GM18508 (cell line): ENCODE results near the gene ZIC4.

Experiments used
- ATAC-seq: cut with Tn5 transposase; IDR thresholded peaks from one replicate; pipeline ENCODE4 v1.9.1; 2021; ENCODE audit warnings: moderate number of reproducible peaks; ENCODE audit not compliant: insufficient read depth, unreplicated experiment

ZIC4 gene

DNA sequence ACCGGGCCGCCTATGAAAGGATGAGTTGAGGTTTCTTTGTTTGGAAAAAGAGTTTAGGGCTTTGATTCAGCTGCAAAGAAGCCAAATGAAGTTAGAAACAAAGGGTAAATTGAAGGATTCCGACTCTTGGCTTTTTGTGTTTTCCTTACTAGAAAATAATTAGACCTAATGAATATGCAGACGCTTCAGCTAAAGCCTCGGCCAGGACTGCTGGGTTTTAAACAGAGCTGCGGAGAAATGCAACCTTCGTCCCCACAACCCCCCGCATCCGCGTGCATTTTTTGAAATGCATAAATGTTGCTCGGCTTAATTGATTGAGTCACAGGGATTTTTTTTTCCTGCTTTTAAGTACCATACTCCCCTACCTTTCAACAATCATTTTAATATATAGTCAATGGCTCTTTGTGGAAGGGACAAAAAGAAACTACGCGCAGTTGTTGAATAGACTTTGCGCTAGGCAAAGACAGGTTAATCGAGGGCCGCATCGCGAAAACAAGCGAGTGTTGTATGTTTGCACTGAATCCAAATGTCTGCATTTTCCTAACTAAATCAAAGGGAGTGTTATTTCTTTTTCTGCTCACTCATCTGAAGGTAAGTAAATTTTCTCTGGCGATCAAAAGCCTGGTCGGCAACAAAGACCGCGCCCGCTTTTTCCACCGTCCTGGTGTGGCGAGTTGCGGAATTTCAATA, 1.3 kb upstream of the ZIC4 start:
- ATAC-seq: no peak

DNA sequence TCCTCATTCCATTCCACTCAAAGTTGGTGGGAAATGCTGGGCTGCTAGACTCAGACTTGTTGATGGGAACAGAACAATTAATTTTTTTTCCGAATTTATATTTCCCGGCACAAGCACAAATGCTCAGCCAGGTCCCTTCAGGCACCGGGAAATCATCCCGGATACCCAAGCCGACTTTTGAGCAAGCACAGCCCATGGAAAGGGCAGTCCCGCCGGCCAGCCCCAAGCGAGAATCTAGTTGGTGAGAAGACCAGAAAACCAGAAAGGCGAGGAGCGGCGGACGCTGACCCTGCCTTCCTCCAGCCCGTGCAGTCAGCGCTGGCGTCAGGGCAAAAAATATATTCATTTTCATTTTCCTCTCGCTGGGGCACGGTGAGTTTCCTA, 763 bp upstream of the ZIC4 start:
- ATAC-seq: no peak

DNA sequence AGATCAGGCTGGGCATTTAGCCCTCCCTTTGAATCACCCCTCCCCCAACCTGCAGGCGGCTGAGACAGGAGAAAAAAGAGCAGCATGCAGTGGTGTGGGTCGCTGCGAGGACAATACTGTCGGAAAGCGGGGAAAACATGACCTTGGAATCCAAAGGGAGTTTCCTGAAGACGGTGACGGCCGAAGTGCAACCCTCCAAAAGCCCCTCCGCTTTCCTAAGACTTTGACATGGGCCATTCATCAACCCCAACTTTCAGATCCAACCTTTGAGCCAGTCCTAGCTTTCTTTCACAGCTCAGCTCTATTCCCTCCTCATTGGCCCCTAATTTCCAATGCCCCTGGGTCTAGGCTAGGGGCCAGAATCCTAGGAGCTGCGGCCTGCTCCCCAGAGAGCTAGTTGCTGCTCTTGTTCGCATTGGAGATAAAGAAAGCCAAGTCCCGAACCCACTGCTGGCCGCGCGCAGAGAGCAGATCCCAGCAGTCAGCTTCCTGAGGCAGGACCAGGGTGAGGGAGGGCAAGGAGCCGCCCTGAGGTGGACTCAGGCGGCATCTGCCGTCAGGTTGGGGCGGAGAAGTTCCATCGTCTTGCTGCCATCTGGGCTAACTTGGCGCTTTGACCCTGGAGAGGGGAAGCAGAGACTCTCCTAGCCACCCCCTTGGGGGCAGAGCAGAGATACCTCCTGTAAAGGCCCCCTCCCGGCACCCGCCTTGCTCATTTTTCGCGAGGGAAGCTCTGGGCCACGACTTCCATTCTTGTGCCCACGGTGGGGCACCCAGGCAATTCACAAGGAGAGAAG, 914 bp downstream of the ZIC4 start:
- ATAC-seq: no peak

DNA sequence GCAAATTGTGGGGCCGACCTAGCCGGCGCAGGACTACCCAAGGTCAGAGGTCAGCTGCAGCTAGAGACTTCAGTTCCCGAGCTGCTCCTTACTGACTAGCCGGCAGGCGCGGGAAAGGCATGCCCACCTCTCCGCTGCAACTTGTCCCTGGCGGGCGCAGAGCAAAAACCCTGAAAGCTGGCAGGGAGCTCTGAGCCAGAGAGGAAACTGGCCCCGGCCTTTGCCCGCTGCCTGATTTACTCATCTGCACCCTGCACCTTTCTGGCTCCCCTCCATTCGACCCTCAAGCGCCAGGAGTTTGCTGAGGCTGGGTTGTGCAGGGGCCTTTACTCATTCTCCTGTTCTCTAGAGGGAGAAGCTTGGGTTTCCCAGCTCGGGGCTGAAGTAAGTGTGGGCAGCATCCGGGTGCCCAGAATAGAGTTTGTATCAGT, 1.5 kb downstream of the ZIC4 start:
- ATAC-seq: no peak

DNA sequence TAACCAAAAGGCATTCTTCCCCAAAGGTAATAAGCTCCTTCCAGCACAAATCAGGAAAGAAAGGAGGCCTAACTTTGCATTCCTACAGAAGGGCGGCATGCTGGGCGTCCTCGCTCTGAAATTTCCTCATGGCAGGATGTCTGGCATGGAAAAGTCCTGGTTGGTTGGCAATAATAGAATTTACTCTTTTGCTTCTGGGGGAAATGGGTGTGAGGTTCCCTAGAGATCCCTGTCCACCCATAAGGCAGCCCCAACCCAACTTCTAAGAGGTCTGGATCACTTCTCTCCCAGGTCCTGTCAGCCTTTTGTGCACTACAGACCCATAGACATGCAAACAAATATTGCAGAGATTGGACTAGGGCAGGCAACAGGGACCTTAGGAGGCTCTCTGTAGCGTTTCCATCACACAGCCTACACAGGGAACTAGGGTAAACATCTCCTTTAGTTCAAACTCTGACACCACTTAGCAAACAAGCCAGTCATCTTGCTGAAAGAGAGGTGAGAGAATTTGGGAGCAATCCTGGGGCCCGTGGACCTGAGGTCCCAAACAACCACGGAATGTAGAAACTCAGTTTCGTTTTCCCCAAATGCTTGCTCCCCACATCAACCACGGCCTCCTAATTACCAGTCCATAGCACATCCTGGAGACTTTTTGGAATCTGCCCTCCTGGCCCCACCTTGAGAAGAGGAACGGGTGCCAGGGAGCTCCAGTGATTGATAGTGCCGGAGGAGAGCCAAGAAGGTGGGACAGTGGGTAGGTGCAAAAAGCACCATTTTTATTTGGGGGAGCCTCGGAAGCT, 2.1 kb downstream of the ZIC4 start:
- ATAC-seq: no peak

DNA sequence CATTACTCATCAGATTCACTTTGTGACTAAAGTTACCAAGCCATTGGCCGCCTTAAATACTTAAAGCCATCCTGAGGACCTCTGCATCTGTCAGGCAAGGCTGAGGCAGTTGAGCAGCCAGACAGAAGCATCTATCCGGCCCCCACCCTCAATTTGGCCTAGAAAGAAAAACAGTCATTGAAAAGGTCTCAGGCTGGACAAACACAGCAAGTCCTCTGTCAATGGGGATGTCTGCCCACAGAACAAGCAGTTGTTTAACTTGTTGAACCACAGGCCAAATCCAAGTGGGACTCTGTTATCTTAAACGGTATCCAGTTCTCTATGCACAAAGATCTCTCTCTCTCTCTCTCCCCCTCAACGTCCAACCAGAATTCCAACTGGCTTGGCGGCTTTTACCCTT, 2.8 kb downstream of the ZIC4 start:
- ATAC-seq: no peak

DNA sequence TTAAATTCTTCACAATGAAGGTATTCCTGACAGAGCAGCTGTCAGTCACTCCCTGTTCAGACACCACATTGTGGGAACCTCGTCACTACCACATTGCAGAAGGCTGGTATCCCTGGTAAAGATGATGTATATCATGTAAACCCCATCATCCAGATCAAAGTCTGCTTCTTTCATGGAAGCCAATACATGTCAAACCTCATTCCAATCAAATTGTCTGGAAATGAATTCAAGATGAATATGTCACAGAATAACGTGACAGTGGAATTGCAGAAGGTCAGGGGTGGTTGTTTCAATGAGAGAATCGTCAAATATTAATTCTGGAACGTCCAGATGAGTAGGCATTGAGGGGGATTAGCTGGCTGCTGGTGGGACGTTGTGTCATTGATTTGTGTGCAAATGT, 4.2 kb downstream of the ZIC4 start:
- ATAC-seq: no peak

DNA sequence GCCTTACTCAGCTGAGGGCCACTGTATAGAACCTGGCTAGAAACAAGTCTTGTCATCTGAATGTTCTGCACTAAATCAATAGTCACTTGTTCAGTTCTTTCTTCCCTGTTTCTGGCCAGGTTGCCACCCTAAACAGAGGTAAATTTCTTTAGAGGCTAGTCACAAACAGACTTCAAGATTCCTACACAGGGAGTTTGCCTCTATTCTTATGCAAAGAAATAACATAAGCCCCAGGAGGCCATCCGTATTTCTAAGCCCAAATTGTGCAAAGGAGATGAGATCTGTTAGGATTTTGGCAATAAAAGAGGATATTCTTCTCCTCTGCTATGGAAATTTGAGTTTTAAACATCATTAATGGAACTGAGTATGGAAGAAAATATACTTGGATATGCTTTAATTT, 4.9 kb downstream of the ZIC4 start:
- ATAC-seq: no peak

DNA sequence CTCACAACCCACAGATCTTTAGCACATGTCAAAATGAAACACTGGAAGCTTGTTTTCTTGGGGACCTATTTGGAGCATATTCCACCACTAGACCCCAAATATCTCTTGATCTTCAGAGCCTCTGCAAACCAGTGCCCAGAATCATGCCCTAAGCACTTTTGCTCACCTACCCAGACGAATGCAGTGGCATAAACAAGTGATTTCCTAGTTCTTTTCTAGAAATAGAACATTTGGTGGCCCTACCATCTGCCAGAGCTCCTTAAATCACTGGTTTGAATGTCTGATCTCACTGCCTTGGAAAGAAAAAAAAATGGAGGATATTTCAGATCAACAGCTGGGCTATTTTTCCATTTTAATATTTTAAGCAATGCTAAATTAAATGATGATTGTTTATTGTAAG, 5.3 kb downstream of the ZIC4 start:
- ATAC-seq: no peak

DNA sequence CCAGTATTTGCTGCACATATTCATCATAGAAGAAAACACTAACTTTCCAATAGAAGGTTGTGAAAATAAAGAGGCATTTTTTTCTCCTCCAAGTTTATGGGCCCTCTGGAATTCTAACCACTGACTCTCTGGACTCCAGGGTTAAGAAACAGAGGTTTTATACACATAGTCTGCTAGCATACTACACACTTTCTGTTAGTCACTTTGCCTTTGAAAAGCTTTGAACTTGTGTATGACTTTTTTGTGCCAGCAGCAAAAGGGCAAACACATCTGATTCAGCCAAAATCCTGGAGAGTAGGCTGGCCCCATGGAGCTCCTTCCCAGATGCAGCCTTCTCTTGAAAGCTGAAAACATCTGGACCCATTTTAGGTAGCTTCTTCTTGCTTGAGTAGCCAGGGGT, 6.2 kb downstream of the ZIC4 start:
- ATAC-seq: no peak

DNA sequence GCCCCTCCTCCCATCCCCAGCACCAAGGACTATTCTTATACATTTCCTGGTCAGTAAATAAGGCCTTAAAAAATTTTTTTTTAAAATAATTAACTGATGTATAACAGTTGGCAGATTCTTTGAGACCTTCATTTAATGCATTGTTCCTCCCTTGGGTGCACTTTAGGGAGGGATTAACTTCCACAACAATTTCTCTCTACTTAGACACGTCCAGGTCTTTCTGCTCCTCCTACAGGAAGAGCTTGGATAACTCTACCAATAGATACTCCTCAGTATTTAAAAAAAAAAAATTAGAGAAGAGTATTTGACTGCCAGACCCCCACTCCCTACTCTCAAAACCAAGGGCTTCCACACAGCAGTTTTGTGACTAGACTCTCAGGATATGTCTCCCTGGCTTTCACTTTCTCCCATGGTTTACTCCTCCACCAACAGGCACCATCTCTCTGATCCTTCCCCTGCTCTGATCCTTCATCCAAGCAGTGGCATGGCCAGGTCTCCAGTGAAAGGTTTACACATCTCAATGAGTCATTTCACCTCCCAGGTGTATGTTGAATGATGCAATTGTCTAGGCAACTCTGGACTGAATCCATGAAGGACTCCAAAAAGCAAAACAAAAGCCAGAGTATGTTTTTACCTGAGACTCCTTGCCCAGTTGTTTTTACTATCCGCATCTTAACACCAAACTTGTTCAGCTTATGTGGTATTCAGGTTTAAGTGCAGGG, 7.4 kb downstream of the ZIC4 start:
- ATAC-seq: no peak

DNA sequence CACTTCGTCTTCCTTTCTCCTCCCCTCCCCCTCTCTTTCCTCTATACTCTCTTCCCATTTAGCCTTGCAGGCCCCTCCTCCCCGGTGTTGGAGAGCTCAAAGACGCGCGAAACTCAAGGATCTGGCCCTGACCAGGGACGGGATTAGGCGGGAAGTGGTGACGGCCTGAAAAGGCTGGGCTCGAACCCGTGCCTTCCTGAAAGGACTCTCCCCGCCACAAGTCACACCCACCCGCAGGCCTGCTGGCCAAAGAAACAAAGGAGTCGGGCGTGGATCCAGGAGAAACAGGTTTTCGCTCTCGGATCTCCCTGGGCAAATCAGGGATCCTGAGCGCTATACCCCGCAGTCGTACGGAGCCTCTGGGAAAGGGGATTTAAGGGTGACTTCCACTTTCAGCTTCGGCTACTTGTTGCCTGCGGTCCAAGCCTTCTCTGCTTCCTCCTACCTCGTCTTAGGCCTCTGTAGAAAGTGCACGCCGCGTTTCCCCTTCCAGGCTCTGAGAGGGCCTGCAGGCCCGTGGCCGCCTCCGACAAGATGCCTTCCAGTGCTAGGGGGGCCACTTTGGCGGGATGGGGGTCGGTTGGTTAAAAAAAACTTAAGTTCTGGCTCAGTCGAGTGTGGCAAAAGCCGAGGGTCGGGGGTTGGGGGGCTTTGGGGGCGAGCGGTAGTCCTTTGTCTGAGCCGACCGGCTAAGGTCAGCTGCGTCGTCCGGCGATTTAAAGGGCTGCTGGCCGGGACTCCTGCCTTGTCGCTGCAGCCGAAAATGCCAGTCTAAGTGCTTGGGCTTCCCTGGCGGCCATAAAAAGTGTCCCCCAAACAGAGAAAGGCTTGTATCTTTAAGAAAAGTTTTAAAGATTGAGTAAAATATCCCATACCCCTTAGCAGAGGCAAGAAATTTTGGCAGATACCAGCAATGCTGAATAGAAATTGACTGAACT, 8.2 kb downstream of the ZIC4 start:
- ATAC-seq: no peak

DNA sequence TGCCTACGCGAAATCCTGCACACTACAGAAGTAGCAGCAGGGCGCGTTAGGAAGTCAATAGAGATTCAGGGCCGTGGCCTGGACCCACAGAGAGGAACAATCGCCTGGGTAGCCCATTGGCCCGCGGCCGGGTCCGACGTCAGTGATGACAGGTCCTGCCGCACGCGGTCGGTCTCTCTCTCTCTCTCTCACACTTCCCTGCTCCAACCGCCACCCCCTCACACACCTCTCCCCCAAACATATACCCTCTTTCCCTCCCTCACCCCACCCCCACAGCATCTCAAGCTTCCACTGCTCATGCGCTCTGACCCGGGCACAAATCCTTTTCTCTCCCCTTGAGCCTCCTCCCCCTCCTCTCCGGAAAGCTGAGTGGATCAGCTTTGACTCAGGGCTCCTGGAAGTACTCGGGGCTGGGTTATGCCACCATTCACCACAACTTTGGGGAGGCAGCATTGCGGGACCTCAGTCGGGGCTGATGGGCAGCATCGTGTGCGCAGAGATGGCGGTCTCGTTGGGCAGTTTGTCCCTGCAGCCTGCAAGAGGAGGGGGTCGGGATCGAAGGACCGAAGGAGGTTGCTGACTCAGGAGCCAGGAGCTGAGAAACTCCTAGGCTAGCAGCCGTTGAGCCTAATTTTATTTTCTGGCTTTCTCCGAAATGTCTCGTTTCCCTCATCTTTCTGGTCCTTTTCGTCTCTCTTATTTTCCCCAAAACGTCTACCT, 9.0 kb downstream of the ZIC4 start:
- no peak for ATAC-seq

DNA sequence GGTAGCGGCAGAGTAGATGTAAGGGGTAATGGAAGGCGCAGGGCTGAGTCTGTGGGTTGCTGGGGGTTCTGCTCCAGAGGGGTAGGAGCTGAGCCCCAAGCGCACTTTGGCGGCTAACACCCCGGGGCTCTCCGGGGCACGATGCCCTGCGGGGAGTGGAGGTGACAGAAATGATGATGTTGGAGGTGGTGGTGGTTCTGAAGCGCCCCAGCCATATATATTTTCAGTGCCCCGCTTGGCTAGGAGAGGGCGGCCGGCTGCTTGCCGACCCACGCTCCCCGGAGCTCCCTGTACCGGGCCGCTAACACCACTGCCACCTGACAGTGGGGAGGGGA, 9.7 kb downstream of the ZIC4 start:
- ATAC-seq: no peak

DNA sequence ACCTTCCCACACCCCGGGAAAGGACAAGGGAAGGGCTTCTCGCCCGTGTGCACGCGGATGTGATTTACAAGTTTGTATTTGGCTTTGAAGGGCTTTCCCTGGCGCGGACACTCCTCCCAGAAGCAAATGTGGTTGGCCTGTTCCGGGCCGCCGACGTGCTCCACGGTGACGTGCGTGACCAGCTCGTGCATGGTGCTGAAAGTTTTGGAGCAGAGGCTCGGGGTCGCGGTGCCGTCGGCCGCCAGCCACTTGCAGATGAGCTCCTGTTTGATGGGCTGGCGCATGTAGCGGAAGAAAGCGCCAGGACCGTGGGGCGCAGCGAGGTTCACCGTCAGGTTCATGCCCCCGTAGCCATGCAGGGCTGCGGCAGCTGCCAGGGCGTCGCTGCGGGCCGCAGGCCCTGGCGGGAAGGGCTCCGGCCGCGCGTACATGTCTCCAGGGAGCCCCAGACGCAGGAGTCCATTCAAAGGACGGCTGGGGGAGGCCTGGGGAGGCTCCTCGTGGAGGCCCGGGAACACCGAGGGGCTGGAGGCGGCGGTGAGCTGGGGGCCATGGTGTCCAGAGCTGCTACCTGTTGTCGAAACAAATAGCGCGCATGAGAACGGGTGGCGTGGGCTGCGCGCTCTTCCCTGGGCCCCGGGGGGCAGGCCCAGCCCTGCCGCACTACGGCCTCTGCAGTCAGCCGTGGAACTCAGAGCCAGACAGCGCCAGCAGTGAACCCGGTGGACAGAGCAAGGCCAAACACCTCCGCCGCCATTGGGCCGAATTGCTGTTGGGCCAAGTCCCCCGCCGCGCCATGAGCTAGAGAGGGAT, 10.2 kb downstream of the ZIC4 start:
- no peak for ATAC-seq

DNA sequence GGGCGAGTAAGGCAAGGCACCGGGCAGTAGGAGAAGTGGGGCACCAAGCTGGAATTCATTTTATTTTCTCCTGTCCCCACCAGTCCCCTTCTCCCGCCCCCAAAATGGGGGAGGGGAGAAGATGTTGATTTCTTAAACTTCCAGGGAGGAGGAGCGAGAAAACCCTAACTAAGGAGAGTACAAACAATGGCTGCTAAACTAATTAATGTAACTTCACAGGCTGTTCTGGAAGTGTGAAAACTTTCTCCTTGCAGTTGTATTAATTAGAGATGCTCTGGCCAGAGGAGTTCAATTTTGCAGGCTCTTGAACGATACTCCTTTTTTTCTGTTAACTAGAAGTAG, 11.5 kb downstream of the ZIC4 start:
- ATAC-seq: no peak

DNA sequence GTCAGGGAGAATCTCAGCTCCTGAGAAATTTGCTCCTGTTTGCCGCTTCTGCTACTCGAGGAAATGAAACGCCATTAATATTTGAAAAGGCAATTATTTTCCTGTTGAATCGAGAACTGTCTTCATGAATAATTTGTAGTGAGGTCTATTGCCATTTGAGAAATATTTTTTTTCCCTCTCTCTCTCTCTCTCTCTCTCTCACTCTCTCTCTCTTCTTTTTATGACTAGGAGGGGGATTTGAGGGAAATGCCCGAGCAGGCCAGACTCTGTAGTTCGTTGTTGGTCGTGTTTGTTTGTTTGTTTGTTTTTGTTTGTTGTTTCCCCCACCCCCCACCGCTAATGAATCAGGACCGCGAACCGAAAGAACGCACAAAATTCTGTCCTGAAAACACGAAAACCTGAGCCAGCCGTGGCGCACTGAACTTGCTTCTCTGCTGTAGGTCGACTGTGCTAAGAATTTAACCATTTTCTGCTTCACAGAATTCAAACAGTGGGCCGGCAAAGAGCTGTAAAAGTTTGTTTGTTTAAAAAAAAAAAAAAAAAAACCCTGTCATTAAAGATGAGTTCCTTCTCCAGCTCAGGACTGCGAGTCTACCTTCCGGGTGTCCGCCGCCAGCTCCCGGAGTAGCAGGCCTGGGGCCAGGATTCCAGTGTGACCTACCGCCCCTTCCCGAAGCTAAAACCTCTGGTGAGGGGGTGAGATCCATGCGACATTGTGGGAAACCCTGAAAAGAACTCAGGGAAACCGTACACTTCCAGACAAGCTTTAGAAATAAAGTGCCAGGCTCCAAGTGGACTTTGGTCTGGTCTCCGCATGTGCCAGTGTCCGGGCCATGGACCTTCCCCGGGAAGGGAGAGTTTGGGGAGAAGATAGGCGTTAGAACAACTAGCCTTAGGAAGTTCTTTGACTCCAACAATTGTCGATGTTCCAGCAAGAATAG, 12.1 kb downstream of the ZIC4 start:
- no peak for ATAC-seq
